ENCODE results near the gene SLC25A11. TPM values are rescaled to one million over a fixed set of nuclear protein-coding genes. Genes with fewer than 3 reads are reported as not detected.
"Not testable (repeated sequence)": the region's sequence is repeated elsewhere in the genome, so short reads cannot be mapped to it uniquely, and the experiment has no call there.

Gene SLC25A11
- total RNA-seq, 1 donor from 2014 or later, result 42.4 TPM

DNA sequence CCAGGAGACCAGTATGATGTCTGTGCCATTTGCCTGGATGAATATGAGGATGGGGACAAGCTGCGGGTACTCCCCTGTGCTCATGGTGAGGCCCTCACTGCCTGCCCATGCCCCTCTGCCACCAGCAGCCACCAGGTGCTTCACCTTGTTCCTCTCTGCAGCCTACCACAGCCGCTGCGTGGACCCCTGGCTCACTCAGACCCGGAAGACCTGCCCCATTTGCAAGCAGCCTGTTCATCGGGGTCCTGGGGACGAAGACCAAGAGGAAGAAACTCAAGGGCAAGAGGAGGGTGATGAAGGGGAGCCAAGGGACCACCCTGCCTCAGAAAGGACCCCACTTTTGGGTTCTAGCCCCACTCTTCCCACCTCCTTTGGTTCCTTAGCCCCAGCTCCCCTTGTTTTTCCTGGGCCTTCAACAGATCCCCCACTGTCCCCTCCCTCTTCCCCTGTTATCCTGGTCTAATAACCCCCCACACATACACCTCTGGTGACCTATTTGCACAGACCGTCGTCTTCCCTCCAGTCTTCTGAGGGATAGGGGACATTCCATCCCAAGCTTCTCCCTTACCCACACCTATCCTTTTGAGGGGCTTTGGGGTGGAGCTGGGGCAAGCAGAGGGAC, 4.8 kb upstream of the SLC25A11 start:
- ATAC-seq, result no peak

DNA sequence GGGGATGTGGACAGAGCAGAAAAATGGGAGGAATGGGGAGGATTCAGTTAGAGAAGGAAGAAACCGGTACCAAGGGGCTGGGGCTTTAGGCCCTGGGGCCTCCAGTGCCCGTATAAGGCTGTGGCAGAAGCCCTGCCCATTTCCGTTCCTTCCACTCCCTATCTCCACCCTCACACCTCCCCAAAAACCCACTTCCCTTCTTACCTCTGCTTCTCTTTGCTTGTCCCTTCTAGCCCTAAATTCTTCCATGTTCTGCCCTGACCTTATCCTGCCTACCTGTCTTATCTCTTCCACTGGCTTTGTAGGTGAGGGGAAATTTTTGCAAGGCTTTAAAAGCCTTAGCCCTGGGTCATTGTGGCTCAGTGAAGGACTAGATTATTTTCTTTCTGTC, 4.3 kb upstream of the SLC25A11 start:
- ATAC-seq, result no peak

DNA sequence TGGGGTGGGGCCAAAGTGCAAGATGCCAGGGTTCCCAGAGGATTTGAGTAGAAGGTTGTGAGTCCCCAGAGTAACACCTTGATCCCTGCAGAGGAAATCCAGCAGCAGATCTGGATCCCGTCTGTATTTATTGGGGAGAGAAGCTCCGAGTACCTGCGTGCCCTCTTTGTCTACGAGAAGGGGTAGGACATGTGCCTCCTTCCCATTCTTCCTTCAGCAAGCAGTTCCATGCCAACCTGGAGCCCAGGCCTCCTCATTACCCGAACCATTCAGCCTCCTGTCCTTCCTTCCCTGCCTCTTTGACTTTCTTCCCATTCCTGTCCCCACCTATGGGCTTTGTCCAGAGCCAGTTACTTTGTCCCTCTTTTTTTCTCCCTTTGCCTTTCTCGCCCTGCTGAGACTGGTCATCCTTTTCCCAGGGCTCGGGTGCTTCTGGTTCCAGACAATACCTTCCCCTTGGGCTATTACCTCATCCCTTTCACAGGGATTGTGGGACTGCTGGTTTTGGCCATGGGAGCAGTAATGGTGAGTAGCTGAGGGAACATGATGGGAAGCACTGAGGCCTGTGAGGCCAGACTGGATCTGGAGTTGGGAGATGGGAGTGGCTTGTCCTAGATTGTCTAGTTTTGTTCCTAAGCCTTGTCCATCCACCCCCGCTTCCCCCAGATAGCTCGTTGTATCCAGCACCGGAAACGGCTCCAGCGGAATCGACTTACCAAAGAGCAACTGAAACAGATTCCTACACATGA, 3.1 kb upstream of the SLC25A11 start:
- ATAC-seq, result no peak

DNA sequence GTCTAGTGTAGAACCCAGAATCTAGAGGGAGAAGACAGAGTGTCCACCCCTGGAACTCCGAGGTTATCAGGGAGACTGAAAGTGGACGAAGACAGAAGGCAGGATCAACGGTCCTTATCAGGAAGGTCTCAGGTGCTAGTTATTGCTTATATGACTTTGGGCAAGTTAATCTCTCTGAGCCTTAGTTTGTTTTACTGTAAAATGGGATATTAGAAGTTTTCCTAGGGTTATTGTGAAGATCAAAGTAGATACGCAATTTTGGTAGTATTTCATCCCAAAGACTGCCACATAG, 1.4 kb upstream of the SLC25A11 start:
- ATAC-seq, result no peak

DNA sequence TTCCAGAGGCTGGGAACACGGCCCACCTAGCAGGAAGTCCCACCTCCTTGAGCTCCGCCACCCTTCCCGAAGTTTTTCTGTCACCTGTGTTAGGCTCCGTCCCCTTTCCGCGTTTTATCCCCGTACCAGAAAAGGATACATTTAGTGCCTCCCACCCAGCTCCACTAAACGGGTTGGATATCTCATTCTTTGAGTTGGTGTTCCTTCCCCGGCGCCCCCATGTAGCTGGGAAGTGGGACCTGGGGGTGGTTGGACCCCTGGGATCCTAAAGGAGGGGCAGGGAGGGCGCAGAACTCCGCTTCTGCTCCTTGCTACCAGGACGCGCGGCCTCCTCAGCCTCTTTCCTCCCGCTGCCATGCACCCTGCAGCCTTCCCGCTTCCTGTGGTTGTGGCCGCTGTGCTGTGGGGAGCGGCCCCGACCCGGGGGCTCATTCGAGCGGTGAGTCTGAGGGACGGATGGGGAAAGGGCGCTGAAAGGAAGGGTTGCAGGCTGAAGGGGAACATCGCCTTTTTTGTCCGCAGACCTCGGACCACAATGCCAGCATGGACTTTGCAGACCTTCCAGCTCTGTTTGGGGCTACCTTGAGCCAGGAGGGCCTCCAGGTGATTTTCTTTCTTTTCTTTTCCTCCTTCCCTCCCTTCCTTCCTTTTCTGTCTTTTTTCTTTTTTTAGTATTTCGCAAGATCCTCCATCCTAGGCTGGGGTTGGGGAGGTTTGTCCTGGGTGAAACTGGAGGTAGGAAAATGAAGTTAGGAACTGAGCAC, 891 bp upstream of the SLC25A11 start:
- ATAC-seq, result peak; percentile 32

DNA sequence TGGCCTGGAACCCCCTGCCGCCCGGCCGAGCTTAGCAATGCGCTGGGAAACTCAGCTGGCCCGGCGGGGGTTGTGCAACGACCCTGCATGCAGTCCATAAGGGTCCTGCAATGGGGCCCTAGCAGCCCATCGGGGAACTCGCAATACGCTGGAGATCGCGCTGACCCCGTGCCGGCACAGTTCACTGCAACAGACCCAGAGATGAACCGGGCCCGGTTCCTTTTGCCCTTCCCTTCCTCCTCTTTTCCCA, 375 bp downstream of the SLC25A11 start:
- ATAC-seq, result no peak

DNA sequence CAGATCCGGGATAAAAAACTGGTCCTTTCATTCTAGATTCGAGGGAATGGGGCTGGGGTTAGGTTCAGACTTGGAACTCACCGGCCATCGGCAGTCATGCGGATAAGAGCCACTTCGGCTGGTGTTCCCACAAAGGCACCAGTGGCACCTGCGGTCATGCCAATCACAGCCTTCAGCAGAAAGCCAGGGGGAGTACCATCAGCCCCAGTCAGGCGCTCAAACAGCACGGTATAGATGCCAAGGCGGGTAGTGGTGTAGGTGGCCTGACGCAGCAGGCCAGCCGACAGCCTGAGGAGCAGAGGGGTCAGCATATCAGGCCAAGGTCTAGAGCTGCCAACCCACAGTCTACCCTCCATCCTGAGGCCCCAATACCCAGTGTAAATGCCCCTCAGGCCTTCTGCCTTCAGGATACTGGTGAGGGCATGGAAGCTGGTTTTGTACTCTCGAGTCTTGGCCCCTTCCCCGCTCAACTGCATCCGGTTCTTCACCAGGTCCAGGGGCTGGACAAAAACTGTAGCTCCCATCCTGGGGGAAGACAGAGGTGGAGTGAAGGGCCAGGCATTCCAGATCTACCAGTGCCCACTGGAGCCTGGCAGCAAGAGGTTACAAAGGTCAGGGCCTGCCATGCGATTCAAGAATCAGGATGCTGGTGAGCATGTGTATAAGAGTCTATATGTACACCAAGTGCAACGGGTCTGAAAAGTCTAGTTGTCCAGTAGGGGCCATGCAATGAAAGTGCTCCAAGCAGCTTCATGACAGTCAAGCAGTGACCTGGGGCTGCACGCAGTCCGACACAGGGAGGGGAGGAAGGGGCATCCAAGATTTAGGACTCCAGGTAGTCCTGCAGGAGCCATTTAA, 929 bp downstream of the SLC25A11 start:
- no peak for ATAC-seq

DNA sequence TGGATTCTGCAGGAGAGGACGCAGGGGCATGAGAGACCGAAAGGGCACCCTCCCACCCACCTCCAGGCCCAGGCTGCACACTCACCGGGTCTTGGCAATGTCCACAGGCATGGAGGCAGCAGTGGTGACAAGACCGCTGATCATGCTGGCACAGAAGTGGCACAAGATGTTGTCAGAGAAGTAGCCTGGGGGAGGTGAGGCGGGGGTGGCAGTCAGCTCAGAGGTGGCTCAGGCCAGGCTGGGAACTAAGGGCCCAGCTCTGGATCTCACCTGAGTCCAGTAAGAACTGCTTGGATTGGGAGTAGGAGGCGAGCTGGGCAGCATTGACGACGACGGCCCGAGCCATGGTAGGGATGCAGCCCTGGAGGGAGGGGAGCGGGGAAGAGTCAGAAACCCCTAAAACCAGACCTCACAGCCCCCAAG, 1.8 kb downstream of the SLC25A11 start:
- ATAC-seq, result no peak

DNA sequence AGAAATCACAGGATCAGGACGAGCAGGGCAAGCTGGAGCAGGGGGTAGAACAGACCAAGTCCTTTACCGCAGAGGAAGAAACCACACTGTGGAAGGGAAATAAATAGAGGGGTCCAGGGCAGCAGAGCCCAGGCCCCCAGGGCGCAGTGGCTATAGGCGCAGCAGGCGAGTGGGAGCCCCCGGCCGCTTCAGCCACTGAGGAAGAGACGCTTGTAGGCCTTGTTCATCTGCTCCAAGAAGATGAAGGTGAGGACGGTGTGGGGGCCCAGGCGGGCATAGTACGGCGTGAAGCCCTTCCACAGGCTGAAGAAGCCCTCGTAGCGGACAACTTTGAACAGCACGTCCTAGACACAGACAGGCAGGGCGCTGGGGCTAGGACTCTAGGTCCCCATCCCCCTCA, 2.3 kb downstream of the SLC25A11 start:
- ATAC-seq, result no peak

DNA sequence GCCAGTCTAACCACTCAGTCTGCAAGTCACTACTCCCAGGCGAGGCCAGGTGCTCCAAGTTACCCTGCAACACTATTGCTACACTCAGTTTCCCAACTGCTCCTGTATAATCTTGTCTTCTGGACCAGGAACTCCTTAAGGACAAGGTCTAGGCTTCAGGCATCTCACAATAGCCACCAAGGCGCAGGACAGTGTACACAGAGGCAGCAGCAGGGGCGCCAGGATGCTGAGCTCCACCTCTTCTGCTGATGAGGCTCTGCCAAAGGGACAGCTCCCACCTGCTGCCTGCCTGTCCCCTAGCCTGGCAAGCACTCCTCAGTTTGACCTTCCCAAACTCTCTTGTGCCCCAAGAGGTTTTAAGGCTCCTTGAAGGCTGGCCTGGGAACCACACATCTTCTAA, 3.4 kb downstream of the SLC25A11 start:
- no peak for ATAC-seq

DNA sequence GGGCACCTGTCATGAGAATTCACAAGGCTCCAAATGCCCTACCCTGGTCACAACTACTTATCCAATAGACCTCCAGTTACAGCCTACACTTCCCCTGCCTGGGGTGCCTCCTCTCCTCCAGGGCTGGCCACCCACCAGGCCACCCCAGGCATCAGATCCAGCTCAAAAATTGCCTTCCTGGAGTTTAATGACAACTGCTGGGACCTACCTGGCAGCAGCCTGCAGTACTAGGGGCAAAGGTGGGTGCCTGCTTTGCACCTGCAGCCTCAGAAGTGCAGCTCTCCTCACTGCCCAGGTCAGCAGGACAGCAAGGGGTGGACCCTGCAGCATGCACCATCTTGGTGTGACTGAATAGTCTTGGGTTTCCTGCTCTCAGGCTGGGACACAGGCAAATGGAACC, 4.2 kb downstream of the SLC25A11 start:
- no peak for ATAC-seq

DNA sequence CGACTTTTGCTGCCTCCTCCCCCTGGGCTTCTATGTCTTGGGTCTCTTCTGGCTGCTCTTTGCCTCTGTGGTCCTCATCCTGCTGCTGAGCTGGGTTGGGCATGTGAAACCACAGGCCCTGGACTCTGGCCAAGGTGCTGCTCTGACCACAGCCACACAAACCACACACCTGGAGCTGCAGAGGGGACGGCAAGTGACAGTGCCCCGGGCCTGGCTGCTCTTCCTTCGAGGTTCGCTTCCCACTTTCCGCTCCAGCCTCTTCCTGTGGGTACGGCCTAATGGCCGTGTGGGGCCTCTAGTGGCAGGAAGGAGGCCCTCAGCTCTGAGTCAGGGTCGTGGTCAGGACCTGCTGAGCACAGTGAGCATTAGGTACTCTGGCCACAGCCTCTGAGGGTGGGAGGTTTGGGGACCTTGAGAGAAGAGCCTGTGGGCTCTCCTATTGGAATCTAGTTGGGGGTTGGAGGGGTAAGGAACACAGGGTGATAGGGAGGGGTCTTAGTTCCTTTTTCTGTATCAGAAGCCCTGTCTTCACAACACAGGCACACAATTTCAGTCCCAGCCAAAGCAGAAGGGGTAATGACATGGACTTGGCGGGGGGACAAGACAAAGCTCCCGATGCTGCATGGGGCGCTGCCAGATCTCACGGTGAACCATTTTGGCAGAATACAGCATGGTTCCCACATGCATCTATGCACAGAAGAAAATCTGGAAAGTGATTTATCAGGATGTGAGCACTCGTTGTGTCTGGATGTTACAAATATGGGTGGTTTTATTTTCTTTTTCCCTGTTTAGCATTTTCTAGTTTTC, 5.5 kb downstream of the SLC25A11 start:
- ATAC-seq, result peak; percentile 4

DNA sequence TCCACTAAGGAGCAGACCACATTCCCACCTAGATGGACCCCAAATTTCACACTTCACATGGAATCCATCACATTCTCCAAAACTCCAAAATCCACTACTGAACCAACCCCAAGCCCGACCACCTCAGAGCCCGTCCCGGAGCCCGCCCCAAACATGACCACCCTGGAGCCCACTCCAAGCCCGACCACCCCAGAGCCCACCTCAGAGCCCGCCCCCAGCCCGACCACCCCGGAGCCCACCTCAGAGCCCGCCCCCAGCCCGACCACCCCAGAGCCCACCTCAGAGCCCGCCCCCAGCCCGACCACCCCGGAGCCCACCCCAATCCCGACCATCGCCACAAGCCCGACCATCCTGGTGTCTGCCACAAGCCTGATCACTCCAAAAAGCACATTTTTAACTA, 6.2 kb downstream of the SLC25A11 start:
- ATAC-seq, result no peak

DNA sequence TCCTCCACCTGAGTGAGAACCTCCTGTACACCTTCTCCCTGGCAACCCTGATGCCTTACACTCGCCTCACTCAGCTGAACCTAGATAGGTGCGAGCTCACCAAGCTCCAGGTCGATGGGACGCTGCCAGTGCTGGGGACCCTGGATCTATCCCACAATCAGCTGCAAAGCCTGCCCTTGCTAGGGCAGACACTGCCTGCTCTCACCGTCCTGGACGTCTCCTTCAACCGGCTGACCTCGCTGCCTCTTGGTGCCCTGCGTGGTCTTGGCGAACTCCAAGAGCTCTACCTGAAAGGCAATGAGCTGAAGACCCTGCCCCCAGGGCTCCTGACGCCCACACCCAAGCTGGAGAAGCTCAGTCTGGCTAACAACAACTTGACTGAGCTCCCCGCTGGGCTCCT, 7.1 kb downstream of the SLC25A11 start:
- no peak for ATAC-seq

DNA sequence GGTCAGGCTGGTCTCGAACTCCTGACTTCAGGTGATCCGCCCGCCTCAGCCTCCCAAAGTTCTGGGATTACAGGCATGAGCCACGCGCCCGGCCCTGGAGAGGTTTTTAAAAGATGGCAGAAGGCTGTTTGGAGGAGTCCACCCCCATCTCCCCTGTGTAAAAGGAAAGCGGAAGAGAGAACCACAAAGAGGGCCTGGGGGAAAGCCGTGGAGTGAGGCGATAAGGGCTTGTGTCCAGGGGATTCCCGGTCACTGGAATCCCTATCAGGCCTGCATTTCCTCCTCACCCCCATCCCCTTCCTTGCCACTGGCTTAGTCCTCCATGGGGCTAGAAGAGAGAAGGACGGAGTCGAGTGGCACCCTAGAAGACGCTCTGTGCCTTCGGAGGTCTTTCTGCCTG, 7.9 kb downstream of the SLC25A11 start, which contains the start of gene GP1BA:
Gene GP1BA (plus strand): TSS at position 315 of the 400 bp plus-strand sequence. CDS start 328 bp downstream, outside the sequence.
- ATAC-seq, result no peak

DNA sequence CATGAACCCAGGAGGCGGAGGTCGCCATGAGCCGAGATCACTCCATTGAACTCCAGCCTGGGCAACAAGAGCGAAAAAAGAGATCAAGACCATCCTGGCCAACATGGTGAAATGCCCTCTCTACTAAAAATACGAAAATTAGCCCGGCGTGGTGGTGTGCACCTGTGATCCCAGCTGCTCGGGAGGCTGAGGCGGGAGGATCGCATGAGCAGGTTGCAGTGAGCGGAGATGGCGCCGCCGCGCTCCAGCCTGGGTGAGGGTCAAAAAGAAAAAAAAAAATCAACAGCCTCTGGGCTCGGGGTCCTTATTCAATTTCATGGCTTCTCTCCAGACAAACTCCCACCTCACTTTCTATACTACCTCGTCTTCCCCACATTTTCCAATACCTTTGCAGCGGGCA, 11.0 kb downstream of the SLC25A11 start:
- no peak for ATAC-seq

DNA sequence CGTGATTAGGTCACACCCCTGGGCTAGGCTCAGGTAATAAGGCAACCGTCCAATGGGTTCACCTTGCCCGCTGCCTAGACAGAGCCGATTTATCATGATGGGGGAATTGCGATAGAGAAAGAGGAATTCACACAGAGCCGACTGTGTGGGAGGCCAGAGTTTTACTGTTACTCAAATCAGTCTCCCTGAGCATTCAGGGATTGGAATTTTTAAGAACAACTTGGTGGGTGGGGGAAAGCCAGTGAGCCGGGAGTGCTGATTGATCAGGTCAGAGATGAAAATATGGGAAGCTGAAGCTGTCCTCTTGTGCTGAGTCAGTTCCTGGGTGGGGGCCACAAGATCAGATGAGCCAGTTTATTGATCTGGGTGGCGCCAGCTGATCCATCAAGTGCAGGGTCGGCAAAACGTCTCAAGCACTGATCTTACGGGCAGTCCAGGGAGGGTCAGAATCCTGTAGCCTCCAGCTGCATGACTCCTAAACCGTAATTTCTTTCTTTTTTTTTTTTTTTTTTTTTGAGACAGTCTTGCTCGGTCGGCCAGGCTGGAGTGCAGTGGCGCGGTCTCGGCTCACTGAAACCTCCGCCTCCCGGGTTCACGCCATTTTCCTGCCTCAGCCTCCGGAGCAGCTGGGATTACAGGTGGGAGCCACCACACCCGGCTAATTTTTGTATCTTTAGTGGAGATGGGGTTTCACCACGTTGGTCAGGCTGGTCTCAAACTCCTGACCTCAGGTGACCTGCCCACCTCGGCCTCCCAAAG, 13.1 kb downstream of the SLC25A11 start:
- not testable (repeated sequence) for ATAC-seq

DNA sequence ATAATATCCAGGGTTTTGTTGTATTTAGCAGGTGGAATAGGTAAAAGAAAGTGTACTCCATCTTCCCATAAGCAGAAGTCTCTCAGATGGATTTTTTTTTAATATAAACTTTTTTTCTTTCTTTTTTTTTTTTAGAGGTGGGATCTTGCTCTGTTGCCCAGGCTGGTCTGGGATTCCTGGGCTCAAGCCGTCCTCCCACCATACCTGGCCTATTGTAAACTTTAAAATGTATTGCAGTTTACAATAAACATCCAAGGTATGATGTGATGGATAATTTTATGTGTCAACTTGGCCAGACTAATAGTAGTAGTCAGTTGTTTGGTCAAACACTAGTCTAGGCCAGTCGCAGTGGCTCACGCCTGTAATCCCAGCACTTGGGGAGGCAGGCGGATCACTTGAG, 18.5 kb downstream of the SLC25A11 start:
- no peak for ATAC-seq

DNA sequence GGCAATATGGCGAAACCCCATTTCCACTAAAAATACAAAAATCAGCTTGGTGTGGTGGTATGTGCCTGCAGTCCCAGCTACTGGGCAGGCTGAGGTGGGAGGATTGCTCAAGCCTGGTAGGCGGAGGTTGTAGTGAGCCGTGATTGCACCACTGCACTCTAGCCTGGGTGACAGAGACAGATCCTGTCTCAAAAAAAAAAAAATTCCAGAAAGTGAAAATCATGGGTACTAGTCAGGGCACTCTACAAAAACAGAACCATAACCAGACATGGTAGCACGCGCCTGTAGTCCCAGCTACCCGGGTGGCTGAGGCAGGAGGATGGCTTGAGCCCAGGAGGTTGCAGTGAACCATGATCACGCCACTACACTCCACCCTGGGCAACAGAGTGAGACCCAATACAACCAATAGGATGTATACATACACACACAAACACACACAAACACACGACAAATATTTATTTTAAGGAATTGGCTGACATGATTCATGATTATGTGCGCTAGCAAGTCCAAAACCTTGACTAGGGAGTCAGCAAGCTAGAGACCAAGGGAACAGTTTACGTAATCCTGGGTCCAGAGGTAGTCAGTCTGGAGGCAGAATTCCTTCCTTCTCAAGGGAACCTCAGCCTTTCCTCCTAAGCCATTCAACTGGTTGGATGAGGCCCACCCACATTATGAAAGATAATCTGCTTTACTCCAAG, 19.3 kb downstream of the SLC25A11 start:
- ATAC-seq, result peak; percentile 70

DNA sequence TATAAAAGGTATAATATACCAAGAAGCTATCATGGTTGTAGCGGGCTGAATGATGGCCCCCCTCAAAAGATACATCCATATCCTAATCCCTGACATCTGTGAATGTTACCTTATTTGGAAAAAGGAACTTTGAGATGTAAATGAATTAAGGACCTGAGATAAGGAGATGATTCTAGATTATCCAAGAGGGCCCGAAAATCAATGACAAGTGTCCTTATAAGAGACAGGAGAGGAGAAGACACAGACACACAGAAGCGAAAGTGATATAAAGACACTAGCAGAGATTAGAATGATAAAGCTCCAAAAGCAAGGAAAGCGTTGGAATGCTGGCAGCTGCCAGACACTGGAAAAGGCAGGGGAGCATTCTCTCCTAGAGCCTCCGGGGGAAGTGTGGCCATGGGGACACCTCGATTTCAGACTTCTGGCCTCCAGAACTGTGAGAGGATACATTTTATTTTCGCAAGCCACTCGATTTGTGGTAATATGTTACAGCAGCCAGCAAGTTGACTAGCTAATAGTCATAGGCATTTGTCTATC, 20.3 kb downstream of the SLC25A11 start:
- no peak for ATAC-seq

DNA sequence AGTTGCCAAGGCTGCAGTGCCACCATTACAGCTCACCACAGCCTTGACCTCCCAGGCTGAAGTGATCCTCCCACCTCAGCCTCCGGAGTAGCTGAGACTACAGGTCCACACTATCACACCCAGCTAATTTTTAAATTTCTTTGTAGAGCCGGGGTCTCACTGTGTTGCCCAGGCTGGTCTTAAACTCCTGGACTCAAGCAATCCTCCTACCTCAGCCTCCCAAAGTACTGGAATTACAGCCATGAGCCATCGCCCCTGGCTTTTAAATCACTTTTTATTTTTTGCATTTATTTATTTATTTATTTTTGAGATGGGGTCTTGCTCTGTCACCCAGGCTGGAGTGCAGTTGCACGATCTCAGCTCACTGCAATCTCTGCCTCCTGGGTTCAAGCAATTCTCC, 25.3 kb downstream of the SLC25A11 start:
- ATAC-seq, result not testable (repeated sequence)

Measured in esophagus mucosa (tissue), 1 donor.